Measurements from ENCODE around the gene DNAAF8.

DNA sequence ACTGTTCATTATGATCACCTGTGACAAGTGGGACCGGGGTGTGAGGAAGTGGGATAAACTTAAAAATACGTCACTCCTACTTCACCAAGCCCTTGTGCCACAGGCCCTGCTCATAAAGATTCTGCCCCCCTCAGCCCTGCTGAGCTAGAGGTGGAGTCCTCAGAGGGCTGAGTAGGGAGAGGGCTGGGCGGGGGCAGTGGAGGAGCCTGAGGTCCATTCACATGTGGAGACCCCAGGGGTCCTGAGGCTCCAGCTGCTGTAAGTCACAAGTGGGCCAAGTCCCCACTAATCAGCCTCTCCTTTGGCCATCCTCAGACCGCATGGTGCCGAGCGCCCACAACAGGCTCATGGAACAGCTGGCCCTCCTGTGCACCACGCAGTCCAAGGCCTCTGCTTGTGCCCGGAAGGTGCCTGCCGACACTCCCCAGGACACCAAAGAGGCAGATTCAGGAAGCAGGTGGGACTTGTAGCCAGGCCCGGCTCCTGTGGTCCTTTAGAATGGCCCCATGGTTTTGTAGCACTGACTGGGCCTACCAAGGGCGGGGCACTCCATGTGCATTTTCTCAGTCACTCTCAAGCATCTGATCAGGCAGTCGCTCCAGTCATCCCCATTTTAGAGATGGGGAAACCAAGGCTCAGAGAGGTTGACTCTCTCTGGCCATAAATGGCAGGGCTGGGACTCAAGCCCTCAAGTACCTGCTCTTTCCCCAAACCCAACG, 10.4 kb downstream of the DNAAF8 start:
- no peak for TF ChIP-seq CTCF (conservative IDR thresholded peaks at IDR 0.05 in 1 of 2, IDR thresholded peaks at IDR 0.05 in 1 of 2; ENCODE audit: extremely low read depth in 1 of 2, insufficient read depth in 1 of 2, low read depth in 1 of 2, low read length in 2 of 2)
- no peak for TF ChIP-seq EZH2 (IDR thresholded peaks at IDR 0.05; ENCODE audit: borderline replicate concordance, low read length)
